GM18517 (cell line): ENCODE measurements around the gene SDF4.

Experiments used
- ATAC-seq: cut with Tn5 transposase; IDR thresholded peaks from one replicate; pipeline ENCODE4 v1.9.1; 2021; ENCODE audit warnings: mild to moderate bottlenecking, moderate library complexity; ENCODE audit not compliant: unreplicated experiment

SDF4 gene

GRCh38 chr1:1168451-1169411 lies 63.1 kb downstream of the SDF4 start:
- no peak for ATAC-seq

GRCh38 chr1:1167841-1168450 lies 63.9 kb downstream of the SDF4 start:
- no peak for ATAC-seq

- no peak for ATAC-seq
These were observed 64.4 kb downstream of the SDF4 start for GRCh38 chr1:1167398-1167821.
